A673 (cell line): Measurements from ENCODE around the gene MVB12B.

Experiments
- EZH2 ChIP-seq: fragments of 200-600 bp; sonication (generic); IDR thresholded peaks from 2 replicates; pipeline ENCODE4 v1.6.1; 2017; ENCODE audit warnings: borderline replicate concordance, low read depth, mild to moderate bottlenecking, mixed read lengths, antibody characterized with exemption, low read length; ENCODE audit not compliant: poor library complexity, severe bottlenecking
- TF ChIP-seq, protein P1 (sequence below): fragments of 300-800, 200-600 bp; sonication (generic); conservative IDR thresholded peaks from 2 replicates; pipeline ENCODE4 v1.5.1; 2017; ENCODE audit warnings: low read depth, mild to moderate bottlenecking, antibody characterized with exemption, low read length, moderate library complexity, mixed read lengths

- TF ChIP-seq EZH2: no peak
- TF ChIP-seq, protein P1, sequence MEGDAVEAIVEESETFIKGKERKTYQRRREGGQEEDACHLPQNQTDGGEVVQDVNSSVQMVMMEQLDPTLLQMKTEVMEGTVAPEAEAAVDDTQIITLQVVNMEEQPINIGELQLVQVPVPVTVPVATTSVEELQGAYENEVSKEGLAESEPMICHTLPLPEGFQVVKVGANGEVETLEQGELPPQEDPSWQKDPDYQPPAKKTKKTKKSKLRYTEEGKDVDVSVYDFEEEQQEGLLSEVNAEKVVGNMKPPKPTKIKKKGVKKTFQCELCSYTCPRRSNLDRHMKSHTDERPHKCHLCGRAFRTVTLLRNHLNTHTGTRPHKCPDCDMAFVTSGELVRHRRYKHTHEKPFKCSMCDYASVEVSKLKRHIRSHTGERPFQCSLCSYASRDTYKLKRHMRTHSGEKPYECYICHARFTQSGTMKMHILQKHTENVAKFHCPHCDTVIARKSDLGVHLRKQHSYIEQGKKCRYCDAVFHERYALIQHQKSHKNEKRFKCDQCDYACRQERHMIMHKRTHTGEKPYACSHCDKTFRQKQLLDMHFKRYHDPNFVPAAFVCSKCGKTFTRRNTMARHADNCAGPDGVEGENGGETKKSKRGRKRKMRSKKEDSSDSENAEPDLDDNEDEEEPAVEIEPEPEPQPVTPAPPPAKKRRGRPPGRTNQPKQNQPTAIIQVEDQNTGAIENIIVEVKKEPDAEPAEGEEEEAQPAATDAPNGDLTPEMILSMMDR: no peak
Measured at GRCh38 chr9:126488310-126488709, 161.7 kb downstream of the MVB12B start.
